Liver (tissue), 9 donors: ENCODE results near the gene ABCG2. TPM values are rescaled to one million over a fixed set of nuclear protein-coding genes. Genes with fewer than 3 reads are reported as not detected.

Experiments
- DNase-seq: peaks from one replicate; pipeline ENCODE4 v3.0.0-alpha.2; 2017; ENCODE audit warnings: low spot score
- H3K27ac ChIP-seq, 2 donors: one replicate each; pipeline ENCODE4 v1.7.0; 2013; ENCODE audit warnings: inconsistent platforms in 2 of 2, low read length in 2 of 2, control low read depth in 1 of 2, low read depth in 1 of 2, mild to moderate bottlenecking in 1 of 2
- H3K27me3 ChIP-seq, 4 donors: one replicate each; pipeline versions ENCODE4 v1.6.1 to v1.7.0; 2013; ENCODE audit warnings: low read length in 3 of 4, inconsistent platforms in 1 of 4, mild to moderate bottlenecking in 1 of 4, moderate library complexity in 1 of 4; ENCODE audit not compliant: control insufficient read depth in 4 of 4, insufficient read depth in 4 of 4
- H3K36me3 ChIP-seq, 4 donors: one replicate each; pipeline versions ENCODE4 v1.6.1 to v1.7.0; 2013; ENCODE audit warnings: low read length in 3 of 4, mild to moderate bottlenecking in 3 of 4, low read depth in 1 of 4, moderate library complexity in 1 of 4; ENCODE audit not compliant: control insufficient read depth in 4 of 4, insufficient read depth in 3 of 4
- H3K4me1 ChIP-seq, 4 donors: one replicate each; pipeline versions ENCODE4 v1.6.1 to v1.7.0; 2013; ENCODE audit warnings: low read length in 3 of 4, mild to moderate bottlenecking in 3 of 4, moderate library complexity in 1 of 4; ENCODE audit not compliant: control insufficient read depth in 4 of 4, insufficient read depth in 4 of 4
- H3K4me3 ChIP-seq, 3 donors: one replicate each; pipeline versions ENCODE4 v1.6.1 to v1.7.0; 2013; ENCODE audit warnings: low read length in 3 of 3, control low read depth in 1 of 3, low read depth in 1 of 3, mild to moderate bottlenecking in 1 of 3
- H3K9ac ChIP-seq, 2 donors: one replicate each; pipeline ENCODE4 v1.7.0; 2013; ENCODE audit warnings: low read length in 2 of 2, mild to moderate bottlenecking in 2 of 2, moderate library complexity in 2 of 2, control low read depth in 1 of 2, low read depth in 1 of 2
- H3K9me3 ChIP-seq, 4 donors: one replicate each; pipeline versions ENCODE4 v1.6.1 to v1.7.0; 2013; ENCODE audit warnings: low read length in 3 of 4; ENCODE audit not compliant: control insufficient read depth in 4 of 4
- CTCF ChIP-seq: fragments of 150-350 bp; IDR thresholded peaks from 2 replicates; pipeline ENCODE4 v1.5.1; 2017; ENCODE audit warnings: improper control_type of control experiment, low read depth, low read length; ENCODE audit not compliant: missing input control
- EGR1 ChIP-seq, 2 donors: IDR thresholded peaks; 2 replicates each; pipeline ENCODE4 v1.6.1; 2016 to 2018; ENCODE audit warnings: antibody characterized with exemption in 2 of 2, low read depth in 2 of 2
- FOXA1 ChIP-seq: IDR thresholded peaks from 2 replicates; pipeline ENCODE4 v1.6.1; 2016; ENCODE audit warnings: antibody characterized with exemption
- FOXA2 ChIP-seq: IDR thresholded peaks from 2 replicates; pipeline ENCODE4 v1.6.1; 2016; ENCODE audit warnings: antibody characterized with exemption
- HNF4A ChIP-seq, 2 donors: conservative IDR thresholded peaks; 2 replicates each; pipeline ENCODE4 v1.6.1; 2016; ENCODE audit warnings: antibody characterized with exemption in 2 of 2, mild to moderate bottlenecking in 2 of 2
- HNF4G ChIP-seq: IDR thresholded peaks from 2 replicates; pipeline ENCODE4 v1.6.1; 2016; ENCODE audit warnings: antibody characterized with exemption
- JUND ChIP-seq, 2 donors: IDR thresholded peaks; 2 replicates each; pipeline ENCODE4 v1.6.1; 2016; ENCODE audit warnings: antibody characterized with exemption in 2 of 2
- NR2F2 ChIP-seq: IDR thresholded peaks from 2 replicates; pipeline ENCODE4 v1.6.1; 2016; ENCODE audit warnings: antibody characterized with exemption
- RAD21 ChIP-seq, 2 donors: IDR thresholded peaks; 2 replicates each; pipeline ENCODE4 v1.6.1; 2016; ENCODE audit warnings: antibody characterized with exemption in 2 of 2, mild to moderate bottlenecking in 2 of 2
- REST ChIP-seq: IDR thresholded peaks from 2 replicates; pipeline ENCODE4 v1.6.1; 2016; ENCODE audit warnings: antibody characterized with exemption, mild to moderate bottlenecking
- RXRA ChIP-seq, 2 donors: IDR thresholded peaks; 2 replicates each; pipeline ENCODE4 v1.6.1; 2017 to 2018; ENCODE audit warnings: antibody characterized with exemption in 2 of 2, mild to moderate bottlenecking in 1 of 2
- SP1 ChIP-seq: IDR thresholded peaks from 2 replicates; pipeline ENCODE4 v1.6.1; 2018; ENCODE audit warnings: antibody characterized with exemption, mild to moderate bottlenecking
- TAF1 ChIP-seq: conservative IDR thresholded peaks from 2 replicates; pipeline ENCODE4 v1.6.1; 2016; ENCODE audit warnings: antibody characterized with exemption, mild to moderate bottlenecking
- YY1 ChIP-seq: IDR thresholded peaks from 2 replicates; pipeline ENCODE4 v1.6.1; 2016; ENCODE audit warnings: antibody characterized with exemption, mild to moderate bottlenecking
- WGBS: extraction: QIAGEN DNeasy Blood & Tissue Kit; methylation state at CpG from one replicate; pipeline ENCODE4 v1.1.7; 2013; 5-methylcytosine and 5-hydroxymethylcytosine counted together
- polyA plus RNA-seq, 2 donors: library from polyadenylated mRNA; stranded (reverse) in 1 of 2; unstranded in 1 of 2; fragments of 200-250 nt in 1 of 2; fragments of >200 nt in 1 of 2; fragmentation: Nextera tagmentation in 1 of 2; extraction: Ambion mirVana in 1 of 2; gene quantifications; one replicate each; pipeline versions ENCODE4 v1.2.1 to v1.2.3, GENCODE V29; 2013 to 2015
- total RNA-seq, 2 donors: library from RNA; depleted of rRNA; stranded (reverse); fragments of >200 nt; gene quantifications; one replicate each; pipeline ENCODE4 v1.2.3, GENCODE V29; 2014
- donor health status: healthy.
- donor health status: healthy.
- donor health status: healthy.
- donor health status: healthy.
- donor health status: healthy.

The ABCG2 gene
- total and polyA plus RNA-seq, 4 donors = 1.9 to 23.6 (median 7.0) TPM

GRCh38 chr4:88191404-88191803 is 33.0 kb upstream of the ABCG2 start:
- no peak overlapping the region for H3K9ac ChIP-seq
- DNase-seq = no peak
- no peaks in the 10 kb centered on the region for H3K9me3 ChIP-seq
- no peaks in the 10 kb centered on the region for H3K27me3 ChIP-seq
- H3K27ac ChIP-seq = no peak overlapping the region
- TF ChIP-seq REST (no peak), YY1 (no peak), NR2F2 (no peak), RAD21 (IDR thresholded peaks at IDR 0.05) (no peak), SP1 (no peak), RXRA (IDR thresholded peaks at IDR 0.05) (no peak), HNF4G (no peak), CTCF (no peak), HNF4A (conservative IDR thresholded peaks at IDR 0.05) (no peak), FOXA1 (no peak), EGR1 (IDR thresholded peaks at IDR 0.05; ENCODE audit: low read depth in 2 of 2) (no peak)
- no peaks in the 10 kb centered on the region for H3K36me3 ChIP-seq
- 72% methylated on average over 3 of the region's 3 CpGs for WGBS
- H3K4me3 ChIP-seq = no peak overlapping the region
- no peaks in the 10 kb centered on the region for H3K4me1 ChIP-seq

GRCh38 chr4:88189881-88190585 is 31.6 kb upstream of the ABCG2 start:
- Histone ChIP-seq H3K4me1 (no peaks in the 10 kb centered on the region), H3K36me3 (no peaks in the 10 kb centered on the region), H3K27me3 (no peaks in the 10 kb centered on the region), H3K9me3 (no peaks in the 10 kb centered on the region), H3K4me3 (no peak overlapping the region), H3K27ac (no peak overlapping the region), H3K9ac (no peak overlapping the region)
- no peak for TF ChIP-seq REST
- no peak for TF ChIP-seq TAF1
- no peak for TF ChIP-seq FOXA2
- no peak for TF ChIP-seq JUND (IDR thresholded peaks at IDR 0.05)
- TF ChIP-seq NR2F2 = no peak
- no peak for TF ChIP-seq FOXA1
- no peak for TF ChIP-seq YY1
- 65% methylated on average over 3 of the region's 3 CpGs for WGBS
- no peak for DNase-seq
